SK-N-SH (cell line): Measurements from ENCODE around the gene SLC35F6. TPM values are rescaled to one million over a fixed set of nuclear protein-coding genes. Genes with fewer than 3 reads are reported as not detected.

Experiments
- CTCF ChIA-PET: fragments of 300-600, 350-600 bp; formaldehyde crosslinking; extraction: SDS; loops from one replicate; lab custom pipeline; 2021; lab: Yijun Ruan, JAX
- POLR2A ChIA-PET: fragments of 350-600 bp; sonication (Branson Sonifier 250); formaldehyde crosslinking; extraction: SDS; loops from one replicate; lab custom pipeline; 2020; ENCODE audit warnings: antibody characterized with exemption, inconsistent platforms; lab: Yijun Ruan, JAX
- DNase-seq: peaks from one replicate; pipeline ENCODE4 v3.0.0; 2012
- H2AFZ ChIP-seq: fragments of 200-600 bp; sonication (generic); 2 replicates; pipeline ENCODE4 v1.8.1; 2016; ENCODE audit warnings: antibody characterized with exemption, mild to moderate bottlenecking, low read depth
- H3F3A ChIP-seq: fragments of 200-600 bp; sonication (generic); replicated peaks from 2 replicates; pipeline ENCODE3; 2016; ENCODE audit warnings: antibody characterized with exemption, mild to moderate bottlenecking; ENCODE audit not compliant: insufficient read depth
- H3K27ac ChIP-seq, 2 experiments: fragments of 200-500 bp in 1 of 2; fragments of 200-600 bp in 1 of 2; sonication (Bioruptor generic) in 1 of 2; sonication (generic), shearing (Covaris generic) in 1 of 2; 2 replicates each; pipeline versions ENCODE4 v1.5.1 to v1.6.1; 2014 to 2016; ENCODE audit warnings: low read depth in 2 of 2, inconsistent platforms in 1 of 2, low read length in 1 of 2, mild to moderate bottlenecking in 1 of 2, mixed read lengths in 1 of 2
- H3K27me3 ChIP-seq: fragments of 200-600 bp; sonication (generic), shearing (Covaris generic); 2 replicates; pipeline ENCODE4 v1.6.1; 2016; ENCODE audit warnings: mixed run types; ENCODE audit not compliant: insufficient read depth
- H3K36me3 ChIP-seq, 2 experiments: fragments of 200-500 bp in 1 of 2; fragments of 200-600 bp in 1 of 2; sonication (Bioruptor generic) in 1 of 2; sonication (generic) in 1 of 2; replicated peaks in 1 of 2; 2 replicates each; pipeline versions ENCODE3 to v1.5.1; 2014 to 2016; ENCODE audit warnings: low read length in 1 of 2, mild to moderate bottlenecking in 1 of 2; ENCODE audit not compliant: insufficient read depth in 2 of 2, control insufficient read depth in 1 of 2
- H3K4me1 ChIP-seq, 2 experiments: fragments of 200-500 bp in 1 of 2; fragments of 200-600 bp in 1 of 2; sonication (Bioruptor generic) in 1 of 2; sonication (generic), shearing (Covaris generic) in 1 of 2; 2 replicates each; pipeline versions ENCODE4 v1.5.1 to v1.6.1; 2014 to 2016; ENCODE audit warnings: low read depth in 1 of 2, low read length in 1 of 2, mixed run types in 1 of 2; ENCODE audit not compliant: insufficient read depth in 2 of 2, control insufficient read depth in 1 of 2
- H3K4me2 ChIP-seq: fragments of 200-600 bp; sonication (generic), shearing (Covaris generic); 2 replicates; pipeline ENCODE4 v1.6.1; 2017; ENCODE audit warnings: mixed run types
- H3K4me3 ChIP-seq, 2 experiments: fragments of 200-500 bp in 1 of 2; fragments of 200-600 bp in 1 of 2; sonication (Bioruptor generic) in 1 of 2; sonication (generic), shearing (Covaris generic) in 1 of 2; 2 replicates each; pipeline versions ENCODE4 v1.5.1 to v1.8.1; 2014 to 2016; ENCODE audit warnings: low read depth in 2 of 2, inconsistent platforms in 1 of 2, low read length in 1 of 2, mild to moderate bottlenecking in 1 of 2, mixed read lengths in 1 of 2, moderate library complexity in 1 of 2
- H3K79me2 ChIP-seq: fragments of 200-600 bp; sonication (generic); 2 replicates; pipeline ENCODE4 v1.8.1; 2017; ENCODE audit warnings: mild to moderate bottlenecking; ENCODE audit not compliant: insufficient read depth
- H3K9ac ChIP-seq: fragments of 200-600 bp; sonication (generic); 2 replicates; pipeline ENCODE4 v1.6.1; 2017; ENCODE audit warnings: mixed run types
- H3K9me2 ChIP-seq: fragments of 200-600 bp; sonication (generic); 2 replicates; pipeline ENCODE4 v1.6.1; 2017; ENCODE audit warnings: mixed run types
- H3K9me3 ChIP-seq: fragments of 200-600 bp; sonication (generic); 2 replicates; pipeline ENCODE4 v1.6.1; 2017; ENCODE audit warnings: mixed run types, mild to moderate bottlenecking, moderate library complexity
- H4K20me1 ChIP-seq: fragments of 200-600 bp; sonication (generic); 2 replicates; pipeline ENCODE4 v1.6.1; 2017; ENCODE audit warnings: mild to moderate bottlenecking, mixed run types; ENCODE audit not compliant: insufficient read depth
- CHD2 ChIP-seq: fragments of 150-350 bp; IDR thresholded peaks from 2 replicates; pipeline ENCODE4 v1.6.1; 2018; ENCODE audit warnings: low read length; ENCODE audit not compliant: partially characterized antibody
- CTCF ChIP-seq: fragments of 200-600 bp; sonication (generic); IDR thresholded peaks from 2 replicates; pipeline ENCODE4 v1.6.1; 2017; ENCODE audit warnings: antibody characterized with exemption, mild to moderate bottlenecking, moderate library complexity
- ELF1 ChIP-seq: IDR thresholded peaks from 2 replicates; pipeline ENCODE4 v1.4.0; 2012
- FOXJ3 ChIP-seq: sonication (generic); formaldehyde crosslinking; IDR thresholded peaks from 2 replicates; pipeline ENCODE4 v1.5.1; 2020; ENCODE audit warnings: mild to moderate bottlenecking, missing genetic modification reagents
- FOXM1 ChIP-seq: IDR thresholded peaks from 2 replicates; pipeline ENCODE4 v1.4.0; 2012; ENCODE audit warnings: low read depth, mild to moderate bottlenecking
- GABPA ChIP-seq: IDR thresholded peaks from 2 replicates; pipeline ENCODE4 v1.4.0; 2012; ENCODE audit warnings: low read depth, mild to moderate bottlenecking
- IRF3 ChIP-seq: fragments of 150-350 bp; IDR thresholded peaks from 2 replicates; pipeline ENCODE4 v1.6.1; 2016; ENCODE audit warnings: mild to moderate bottlenecking, low read depth, low read length
- MAX ChIP-seq: IDR thresholded peaks from 2 replicates; pipeline ENCODE4 v1.4.0; 2012; ENCODE audit warnings: low read depth
- MEF2A ChIP-seq: IDR thresholded peaks from 2 replicates; pipeline ENCODE4 v1.4.0; 2012; ENCODE audit warnings: low read depth, borderline replicate concordance
- MXI1 ChIP-seq: IDR thresholded peaks from 2 replicates; pipeline ENCODE4 v1.6.1; 2012; ENCODE audit warnings: mild to moderate bottlenecking, low read depth, low read length, improper control_type of control experiment
- NFIC ChIP-seq: IDR thresholded peaks from 2 replicates; pipeline ENCODE4 v1.4.0; 2012; ENCODE audit warnings: borderline replicate concordance
- NRF1 ChIP-seq: IDR thresholded peaks from 2 replicates; pipeline ENCODE4 v1.6.1; 2012; ENCODE audit warnings: low read depth, mild to moderate bottlenecking, low read length
- PBX3 ChIP-seq: IDR thresholded peaks from 2 replicates; pipeline ENCODE4; 2012
- RCOR1 ChIP-seq: fragments of 150-350 bp; IDR thresholded peaks from 2 replicates; pipeline ENCODE4 v1.6.1; 2017; ENCODE audit warnings: antibody characterized with exemption, low read length
- REST ChIP-seq: IDR thresholded peaks from 2 replicates; pipeline ENCODE4 v1.6.1; 2012; ENCODE audit warnings: mild to moderate bottlenecking, low read depth, low read length, moderate library complexity
- RFX5 ChIP-seq: IDR thresholded peaks from 2 replicates; pipeline ENCODE4 v1.6.1; 2012; ENCODE audit warnings: mild to moderate bottlenecking, improper control_type of control experiment, low read length
- TCF12 ChIP-seq: IDR thresholded peaks from 2 replicates; pipeline ENCODE4 v1.4.0; 2012
- TEAD4 ChIP-seq: IDR thresholded peaks from 2 replicates; pipeline ENCODE4 v1.4.0; 2012; ENCODE audit warnings: mild to moderate bottlenecking, borderline replicate concordance; ENCODE audit not compliant: insufficient read depth
- YY1 ChIP-seq: IDR thresholded peaks from 2 replicates; pipeline ENCODE4 v1.4.0; 2012; ENCODE audit warnings: low read depth, mild to moderate bottlenecking
- ZBTB33 ChIP-seq: IDR thresholded peaks from 2 replicates; pipeline ENCODE4 v1.4.0; 2012; ENCODE audit warnings: low read depth, borderline replicate concordance
- WGBS: methylation state at CpG from one replicate; pipeline ENCODE4 v1.1.6; 2017; ENCODE audit warnings: low lambda C conversion rate; 5-methylcytosine and 5-hydroxymethylcytosine counted together
- polyA plus RNA-seq, 3 experiments: library from polyadenylated mRNA; depleted of rRNA; stranded (reverse); fragments of >200 nt; gene quantifications; 2 replicates each; pipeline ENCODE4 v1.2.3, GENCODE V29; 2012

Gene SLC35F6
- polyA plus RNA-seq, 1 of the 3 experiments (the other 2 are of a cell fraction): 16.0 TPM

GRCh38 chr2:26811791-26812694 lies 48.0 kb downstream of the SLC35F6 start:
- Histone ChIP-seq H3K4me1 (peaks cover 0 to 6% of the 10 kb centered on the region in 2 experiments; a peak in 2 of 4 replicates), H3K4me3 (no peak overlapping the region), H3K27ac (no peak overlapping the region), H3K36me3 (no peaks in the 10 kb centered on the region), H2AFZ (no peak overlapping the region), H4K20me1 (no peaks in the 10 kb centered on the region), H3K4me2 (no peak overlapping the region), H3K9me2 (no peaks in the 10 kb centered on the region), H3K79me2 (no peaks in the 10 kb centered on the region), H3F3A (peaks cover 8% of the 10 kb centered on the region), H3K27me3 (no peaks in the 10 kb centered on the region), H3K9ac (no peak overlapping the region), H3K9me3 (no peaks in the 10 kb centered on the region)
- POLR2A ChIA-PET: no interaction called here
- TF ChIP-seq CHD2 (no peak), REST (no peak), CTCF (no peak), FOXM1 (no peak), NRF1 (no peak), YY1 (no peak), FOXJ3 (CRISPR knock-in tag) (no peak), RCOR1 (no peak), ZBTB33 (no peak), IRF3 (no peak), PBX3 (no peak), ELF1 (no peak), NFIC (no peak), TCF12 (no peak), MXI1 (no peak), GABPA (no peak), MEF2A (no peak), MAX (no peak), RFX5 (no peak), TEAD4 (no peak)
- WGBS: 79% methylated on average over 14 of the region's 14 CpGs
- DNase-seq: no peak
- CTCF ChIA-PET: interaction anchor here (1.0 to 4.2 kb wide), 3 partner anchors 13 to 111 kb away, joined by 4 to 23 read pairs (median 5); no protein-coding TSS in a partner anchor
